Esophagus muscularis mucosa (tissue), 3 donors: Measurements from ENCODE around the gene CDCP2.

Experiments used
- CTCF ChIP-seq, 3 experiments: fragments of 200-600 bp in 2 of 3; fragments of 450-650 bp in 1 of 3; sonication (generic) in 2 of 3; IDR thresholded peaks; one replicate each; pipeline ENCODE4 v1.5.1; 2017 to 2019; ENCODE audit warnings: antibody characterized with exemption in 3 of 3, mild to moderate bottlenecking in 2 of 3, moderate library complexity in 1 of 3
- POLR2A ChIP-seq: fragments of 450-650 bp; IDR thresholded peaks from one replicate; pipeline ENCODE4 v1.6.1; 2017; ENCODE audit warnings: antibody characterized with exemption, moderate library complexity, mild to moderate bottlenecking, low read depth

- TF ChIP-seq CTCF (IDR thresholded peaks at IDR 0.05): no peak
- TF ChIP-seq POLR2A: no peak
These were observed 56.4 kb downstream of the CDCP2 start for GRCh38 chr1:54096227-54096876.
